A172 (cell line): ENCODE results near the gene OR4D2. TPM values are rescaled to one million over a fixed set of nuclear protein-coding genes. Genes with fewer than 3 reads are reported as not detected.
"Not testable (repeated sequence)": the region's sequence is repeated elsewhere in the genome, so short reads cannot be mapped to it uniquely, and the experiment has no call there.

Experiments used
- DNase-seq: peaks from one replicate; pipeline ENCODE4 v3.0.0-alpha.2; 2015; ENCODE audit warnings: low spot score
- total RNA-seq: library from RNA; depleted of rRNA; stranded (reverse); fragments of >200 nt; shearing (Covaris generic); gene quantifications from 2 replicates; pipeline ENCODE4 v1.2.3, GENCODE V29; 2014; rRNA removed

Gene OR4D2
- not detected in 2 replicates for total RNA-seq

DNA sequence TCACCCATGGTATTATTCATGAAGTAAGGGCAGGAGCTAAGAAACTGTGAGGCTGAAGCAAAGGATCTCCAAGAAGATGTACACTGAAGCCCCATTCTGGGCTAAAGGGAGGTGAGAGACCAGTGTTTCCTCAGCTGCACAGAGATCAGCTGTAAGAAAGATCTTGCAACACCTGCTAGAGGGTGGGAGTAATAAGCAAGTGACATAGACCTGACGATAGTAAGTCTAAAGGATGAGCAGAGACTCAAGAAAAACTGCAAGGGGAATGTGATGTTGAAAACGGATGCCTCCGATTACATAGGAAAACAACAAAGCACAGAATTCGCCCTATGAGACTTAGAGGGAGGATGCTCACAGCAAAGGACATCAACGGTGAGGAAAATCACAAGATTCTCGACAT is at the start of gene OR4D2:
Gene OR4D2, plus strand, starts transcription at position 301 of the 400 bp plus-strand sequence. CDS start 2,674 bp downstream, outside the sequence.
- no peak for DNase-seq

- no peak for DNase-seq
Observed at GRCh38 chr17:58117382-58117781, 49.4 kb upstream of the OR4D2 start.

DNA sequence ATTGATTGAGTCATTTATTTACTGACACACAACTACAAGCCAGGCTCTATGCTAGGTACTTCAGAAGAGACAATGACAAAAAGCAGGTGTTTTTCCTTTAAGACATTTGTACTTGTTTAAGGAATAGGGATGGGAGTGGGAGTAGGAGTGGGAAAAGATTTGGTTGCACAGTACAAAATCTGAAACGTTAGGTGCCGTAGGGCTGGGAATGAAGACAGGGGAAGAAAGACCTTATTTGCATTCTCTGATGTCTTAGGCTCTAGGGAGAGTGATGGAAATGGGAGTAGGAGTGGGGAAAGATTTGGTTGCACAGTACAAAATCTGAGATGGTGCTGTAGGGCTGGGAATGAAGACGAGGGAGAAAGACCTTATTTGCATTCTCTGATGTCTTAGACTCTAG is 47.3 kb upstream of the OR4D2 start:
- DNase-seq, result no peak

GRCh38 chr17:58120195-58120822 is 46.5 kb upstream of the OR4D2 start:
- DNase-seq, result peak; percentile 59

GRCh38 chr17:58121925-58122324 is 44.9 kb upstream of the OR4D2 start:
- peak; percentile 59 for DNase-seq

DNA sequence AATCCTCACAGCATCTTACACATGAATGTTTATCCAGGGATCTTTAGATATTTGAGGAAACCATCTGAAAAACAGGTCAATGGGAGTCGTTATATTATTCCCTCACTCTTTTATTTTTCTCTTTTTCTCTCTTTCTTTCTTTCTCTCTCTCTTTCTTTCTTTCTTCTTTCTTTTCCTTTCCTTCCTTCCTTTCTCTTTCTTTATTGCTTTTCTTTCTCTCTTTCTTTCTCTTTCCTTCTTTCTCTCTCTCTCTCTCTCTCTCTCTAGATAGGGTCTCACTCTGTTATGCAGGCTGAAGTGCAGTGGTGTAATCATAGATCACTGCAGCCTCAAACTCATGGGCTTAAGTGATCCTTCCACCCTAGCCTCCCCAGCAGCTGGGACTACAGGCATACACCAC is 38.9 kb upstream of the OR4D2 start:
- no peak for DNase-seq

DNA sequence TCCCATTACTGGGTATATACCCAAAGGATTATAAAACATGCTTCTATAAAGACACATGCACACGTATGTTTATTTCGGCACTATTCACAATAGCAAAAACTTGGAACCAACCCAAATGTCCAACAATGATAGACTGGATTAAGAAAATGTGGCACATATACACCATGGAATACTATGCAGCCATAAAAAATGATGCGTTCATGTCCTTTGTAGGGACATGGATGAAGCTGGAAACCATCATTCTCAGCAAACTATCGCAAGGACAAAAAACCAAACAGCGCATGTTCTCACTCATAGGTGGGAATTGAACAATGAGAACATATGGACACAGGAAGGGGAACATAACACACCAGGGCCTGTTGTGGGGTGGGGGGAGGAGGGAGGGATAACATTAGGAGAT is 34.1 kb upstream of the OR4D2 start:
- DNase-seq, result not testable (repeated sequence)

- DNase-seq, result no peak
Observed at GRCh38 chr17:58136669-58137279, 30.0 kb upstream of the OR4D2 start.

- no peak for DNase-seq
Observed at GRCh38 chr17:58141505-58141904, 25.3 kb upstream of the OR4D2 start.

DNA sequence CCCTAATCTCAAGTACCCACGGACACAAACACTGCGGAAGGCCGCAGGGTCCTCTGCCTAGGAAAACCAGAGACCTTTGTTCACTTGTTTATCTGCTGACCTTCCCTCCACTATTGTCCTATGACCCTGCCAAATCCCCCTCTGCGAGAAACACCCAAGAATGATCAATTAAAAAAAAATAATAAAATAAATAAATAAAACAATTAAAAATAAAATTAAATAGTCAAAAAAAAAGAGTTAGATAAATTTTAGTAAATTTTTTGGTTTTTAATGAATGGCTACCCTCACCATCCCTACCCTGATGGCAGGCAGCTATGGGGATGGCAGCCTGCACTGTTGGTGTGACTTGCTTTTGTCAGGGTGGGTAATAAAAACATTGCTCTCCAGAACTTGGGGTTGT is 23.4 kb upstream of the OR4D2 start:
- not testable (repeated sequence) for DNase-seq

- DNase-seq, result no peak
Observed at GRCh38 chr17:58144801-58145200, 22.0 kb upstream of the OR4D2 start.

GRCh38 chr17:58147930-58148434 is 18.8 kb upstream of the OR4D2 start, which contains the start of gene OR4D1:
Gene OR4D1, plus strand, starts transcription at chr17:58148384. Its CDS starts 6,770 bp downstream, at chr17:58155154.
- DNase-seq, result no peak

DNA sequence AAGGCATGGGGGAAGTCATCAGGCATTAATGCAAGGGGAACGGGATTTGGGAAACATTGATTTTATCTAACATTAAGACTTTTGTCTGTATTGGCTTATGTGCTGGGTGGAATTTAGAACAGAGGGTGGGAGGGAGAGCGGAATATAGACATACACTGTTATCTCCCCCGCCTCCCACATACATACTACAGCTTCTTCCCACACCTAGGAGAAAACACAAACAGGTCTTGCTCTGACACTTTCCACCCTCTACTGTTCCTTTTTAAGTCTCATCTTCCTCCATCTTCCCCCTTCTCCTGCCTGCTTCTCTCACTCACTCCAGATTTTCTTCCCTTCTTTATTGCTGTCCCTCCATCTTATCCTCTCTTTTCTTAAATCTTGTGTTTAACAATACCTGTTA is 18.2 kb upstream of the OR4D2 start:
- DNase-seq, result no peak

- no peak for DNase-seq
Observed at GRCh38 chr17:58150394-58150793, 16.4 kb upstream of the OR4D2 start.

- no peak for DNase-seq
Observed at GRCh38 chr17:58153046-58153445, 13.7 kb upstream of the OR4D2 start.

DNA sequence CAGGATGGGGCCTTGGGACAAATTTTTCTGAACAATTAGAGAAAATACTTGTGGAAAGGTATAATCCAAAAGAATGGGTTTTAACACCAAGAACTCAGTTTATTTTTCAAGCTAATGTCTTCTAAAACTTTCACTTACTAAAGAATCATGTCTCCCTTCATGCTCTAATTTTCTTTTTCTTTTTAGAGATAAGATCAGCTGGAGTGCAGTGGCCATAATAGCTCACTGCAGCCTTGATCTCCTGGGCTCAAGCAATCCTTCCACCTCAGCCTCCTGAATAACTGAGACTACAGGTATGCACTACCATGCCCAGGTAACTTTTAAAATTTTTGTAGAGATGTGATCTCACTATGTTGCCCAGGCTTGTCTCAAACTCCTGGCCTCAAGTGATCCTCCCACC is 13.1 kb upstream of the OR4D2 start:
- DNase-seq, result no peak

DNA sequence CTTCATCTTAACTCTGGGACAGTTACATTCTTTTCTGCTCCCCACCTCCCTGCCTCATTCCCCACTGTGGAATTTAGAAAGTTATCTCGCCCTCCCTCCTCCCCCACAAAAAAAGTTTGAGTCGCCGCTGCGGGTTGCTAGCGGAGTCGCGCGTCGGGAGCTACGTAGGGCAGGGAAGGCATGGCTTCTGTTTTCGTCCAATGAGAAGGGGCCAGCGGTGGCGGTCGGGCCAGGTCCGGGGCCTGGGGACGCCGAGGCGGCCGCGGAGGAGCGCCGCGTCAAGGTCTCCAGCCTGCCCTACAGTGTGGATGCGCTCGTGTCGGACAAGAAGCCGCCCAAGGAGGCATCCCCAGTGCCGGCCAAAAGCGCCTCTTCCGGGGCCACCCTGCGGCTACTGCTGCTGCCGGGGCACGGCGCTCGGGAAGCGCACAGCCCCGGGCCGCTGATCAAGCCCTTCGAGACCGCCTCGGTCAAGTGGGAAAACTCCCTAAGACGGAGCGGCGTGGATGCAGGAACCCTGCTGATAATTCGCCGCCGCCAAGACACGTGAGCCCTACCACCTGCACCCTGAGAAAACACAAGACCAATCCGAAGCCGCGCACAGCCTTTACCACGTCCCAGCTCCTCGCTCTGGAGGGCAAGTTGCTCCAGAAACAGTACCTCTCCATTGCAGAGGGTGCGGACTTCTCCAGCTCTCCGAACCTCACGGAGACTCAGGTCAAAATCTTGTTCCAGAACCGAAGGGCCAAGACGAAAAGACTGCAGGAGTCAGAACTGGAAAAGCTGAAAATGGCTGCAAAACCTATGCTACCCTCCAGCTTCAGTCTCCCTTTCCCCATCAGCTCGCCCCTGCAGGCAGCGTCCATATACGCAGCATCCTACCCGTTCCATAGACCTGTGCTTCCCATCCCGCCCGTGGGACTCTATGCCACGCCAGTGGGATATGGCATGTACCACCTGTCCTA is 9.7 kb upstream of the OR4D2 start:
- no peak for DNase-seq

DNA sequence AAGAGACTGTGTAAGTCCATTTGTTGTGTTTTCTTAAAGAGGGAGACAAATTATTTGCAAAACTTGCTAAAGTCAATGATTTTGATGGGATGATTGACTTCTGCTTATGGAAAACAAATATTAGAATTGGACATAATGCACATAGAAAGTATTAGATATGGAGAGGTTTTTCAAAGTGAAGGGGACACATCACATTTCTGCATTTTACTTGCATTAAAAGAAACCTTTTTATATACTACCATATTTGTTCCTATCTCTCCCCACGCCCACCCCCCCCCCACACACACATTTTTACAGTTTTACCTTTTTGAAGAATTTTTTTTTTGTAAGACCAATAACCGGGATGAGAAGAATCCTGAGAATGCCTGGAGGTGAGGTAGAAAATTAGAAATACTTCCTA is 8.6 kb upstream of the OR4D2 start:
- DNase-seq, result no peak

DNA sequence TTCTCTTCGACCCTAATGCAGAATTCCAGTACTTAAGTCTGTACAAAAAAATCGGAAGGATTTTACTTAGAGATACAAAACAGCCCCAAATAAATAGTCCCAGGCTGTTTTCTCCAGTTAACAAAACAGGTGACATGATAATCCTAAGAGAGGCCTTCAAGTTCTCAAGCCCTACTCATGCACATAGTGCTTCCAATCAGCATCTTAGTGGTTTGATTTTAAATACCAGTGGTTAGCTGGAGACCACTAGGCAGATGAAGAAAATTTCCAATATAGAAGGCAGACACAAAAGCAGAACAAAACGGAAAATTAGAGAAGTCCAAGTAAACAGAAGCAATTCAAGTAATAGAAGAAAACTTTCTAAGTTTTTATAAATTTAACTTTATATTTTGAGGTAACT is 5.2 kb upstream of the OR4D2 start:
- no peak for DNase-seq

DNA sequence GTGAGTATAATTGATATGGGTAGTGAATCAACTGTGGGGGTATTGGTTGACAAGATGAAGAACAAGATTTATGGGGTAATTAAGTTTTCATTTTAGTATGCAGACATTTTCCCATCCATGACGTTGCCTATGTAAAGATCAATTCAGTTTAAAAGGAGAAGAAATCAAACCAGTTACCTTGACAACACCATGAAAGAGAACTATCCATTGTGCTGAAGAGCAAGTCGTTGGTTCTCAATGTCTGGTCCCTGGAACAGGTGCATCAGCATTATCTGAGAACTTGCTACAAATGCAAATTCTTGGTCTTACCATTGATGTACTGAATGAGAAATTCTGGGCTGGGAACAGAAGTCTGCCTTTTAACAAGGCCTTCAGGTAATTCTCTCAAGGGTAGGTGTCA is 801 bp upstream of the OR4D2 start:
- DNase-seq, result no peak

DNA sequence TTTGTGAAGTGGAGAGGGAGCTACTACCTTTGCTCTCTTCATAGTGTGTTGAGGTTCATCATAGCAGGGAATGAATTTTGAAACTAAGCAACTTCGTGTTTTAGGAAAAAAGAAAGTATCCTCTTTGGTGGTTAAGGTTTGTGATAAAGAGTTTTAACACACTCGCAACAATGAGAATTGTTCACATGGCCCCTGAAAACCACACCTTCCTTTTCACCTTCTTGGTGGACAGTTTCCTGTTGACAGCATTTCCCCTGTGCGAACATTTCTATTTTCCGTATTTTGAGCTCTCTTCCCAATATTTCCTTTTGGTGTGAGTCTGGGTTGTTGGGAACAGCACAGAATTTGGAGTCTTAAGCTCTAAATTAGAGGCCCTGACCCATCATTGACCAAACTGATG is 3.8 kb downstream of the OR4D2 start:
- no peak for DNase-seq

DNA sequence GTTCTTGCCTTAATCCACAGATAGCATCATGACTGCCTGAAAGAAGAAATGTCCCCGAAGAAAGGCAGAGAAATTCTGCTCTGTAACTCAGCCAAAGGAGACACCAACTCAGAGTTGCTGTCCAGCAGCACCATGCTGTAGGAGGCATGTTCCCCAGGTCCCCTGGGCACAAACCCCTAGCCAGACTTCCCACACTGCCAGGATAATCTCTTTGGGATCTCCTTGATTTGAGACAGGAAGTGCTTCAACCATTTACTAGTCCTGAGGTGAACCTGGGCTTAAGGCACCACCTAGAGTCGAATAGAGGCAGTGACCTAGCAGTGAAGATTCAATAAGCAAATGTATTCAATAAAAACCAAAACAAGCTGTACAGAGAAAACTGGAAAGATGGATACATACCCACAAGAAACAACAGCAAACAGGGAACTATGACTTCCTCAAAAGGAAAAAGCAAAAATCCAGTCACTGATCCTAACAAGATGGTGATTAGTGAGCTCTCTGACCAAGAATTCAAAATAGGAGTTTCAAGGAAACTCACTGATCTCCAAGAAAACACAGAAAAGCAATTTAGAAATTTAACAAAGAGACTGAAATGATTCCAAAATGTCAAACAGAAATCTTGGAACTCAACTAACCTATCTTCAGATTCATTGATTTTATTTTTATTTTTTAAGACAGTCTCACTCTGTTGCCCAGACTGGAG is 5.7 kb downstream of the OR4D2 start:
- peak; percentile 28 for DNase-seq
